H1 (cell line): ENCODE measurements around the gene FCGR3B. TPM values are rescaled to one million over a fixed set of nuclear protein-coding genes. Genes with fewer than 3 reads are reported as not detected.

Experiments used
- CTCF ChIA-PET: fragments of 300-600 bp; sonication (Branson Sonifier 250); formaldehyde crosslinking; loops from one replicate; lab custom pipeline; 2021; ENCODE audit not compliant: partially characterized antibody; lab: Charles Lee
- POLR2A ChIA-PET: fragments of 300-600 bp; sonication (Branson Sonifier 250); formaldehyde crosslinking; loops from one replicate; lab custom pipeline; 2021; ENCODE audit warnings: inconsistent platforms; ENCODE audit not compliant: partially characterized antibody; lab: Charles Lee
- DNase-seq, 2 experiments: peaks; one replicate each; pipeline versions ENCODE4 v3.0.0 to v3.0.0-alpha.2; 2010 to 2022; ENCODE audit warnings: low spot score in 2 of 2, low read depth in 1 of 2, mixed read lengths in 1 of 2
- FAIRE-seq: peaks from 2 replicates; lab custom pipeline; 2011; peaks lifted over from hg19 to GRCh38; lab: Jason Lieb, UNC
- H2AFZ ChIP-seq: 2 replicates; pipeline ENCODE4 v1.8.1; 2012; ENCODE audit warnings: low read length, inconsistent platforms
- H2AK5ac ChIP-seq: 2 replicates; pipeline ENCODE4 v1.6.1; 2013; ENCODE audit warnings: low read depth, low read length
- H2BK120ac ChIP-seq: replicated peaks from 2 replicates; pipeline ENCODE3; 2013; ENCODE audit warnings: low read depth, low read length, inconsistent platforms
- H2BK12ac ChIP-seq: 2 replicates; pipeline ENCODE4 v1.6.1; 2013; ENCODE audit warnings: low read depth, low read length
- H2BK15ac ChIP-seq: 2 replicates; pipeline ENCODE4 v1.6.1; 2013; ENCODE audit warnings: low read length
- H2BK20ac ChIP-seq: 2 replicates; pipeline ENCODE4 v1.6.1; 2013; ENCODE audit warnings: low read length
- H2BK5ac ChIP-seq: 2 replicates; pipeline ENCODE4 v1.6.1; 2013; ENCODE audit warnings: low read depth, low read length
- H3K14ac ChIP-seq: 2 replicates; pipeline ENCODE4 v1.6.1; 2013; ENCODE audit warnings: inconsistent platforms; ENCODE audit not compliant: insufficient read length
- H3K18ac ChIP-seq: 2 replicates; pipeline ENCODE4 v1.6.1; 2013; ENCODE audit warnings: low read length; ENCODE audit errors: extremely low read depth
- H3K23ac ChIP-seq: 2 replicates; pipeline ENCODE4 v1.6.1; 2013; ENCODE audit warnings: inconsistent platforms; ENCODE audit not compliant: insufficient read length
- H3K23me2 ChIP-seq: 2 replicates; pipeline ENCODE4 v1.6.1; 2013; ENCODE audit warnings: low read depth, low read length
- H3K27ac ChIP-seq: 2 replicates; pipeline ENCODE4 v1.6.1; 2011; ENCODE audit warnings: low read depth, low read length, inconsistent platforms
- H3K27me3 ChIP-seq, 4 experiments: replicated peaks in 1 of 4; 1 replicate in 1 of 4; 2 replicates in 3 of 4; pipeline versions ENCODE4 v1.6.1 to v1.8.1; 2011 to 2013; ENCODE audit warnings: low read length in 3 of 4, mild to moderate bottlenecking in 3 of 4, inconsistent platforms in 2 of 4, mixed read lengths in 2 of 4, moderate library complexity in 1 of 4; ENCODE audit not compliant: control insufficient read depth in 3 of 4, insufficient read depth in 3 of 4; ENCODE audit errors: extremely low read depth in 1 of 4
- H3K36me3 ChIP-seq, 4 experiments: 2 replicates each; pipeline versions ENCODE4 v1.6.1 to v1.8.1; 2011 to 2013; ENCODE audit warnings: mild to moderate bottlenecking in 4 of 4, low read length in 3 of 4, moderate library complexity in 2 of 4, control low read depth in 1 of 4, inconsistent platforms in 1 of 4; ENCODE audit not compliant: insufficient read depth in 4 of 4, control insufficient read depth in 2 of 4
- H3K4ac ChIP-seq: replicated peaks from 2 replicates; pipeline ENCODE3; 2013; ENCODE audit warnings: low read length, low read depth, mixed read lengths, inconsistent platforms; ENCODE audit not compliant: insufficient read length
- H3K4me1 ChIP-seq, 4 experiments: replicated peaks in 1 of 4; 1 replicate in 1 of 4; 2 replicates in 3 of 4; pipeline versions ENCODE4 v1.6.1 to v1.8.1; 2011 to 2013; ENCODE audit warnings: low read length in 3 of 4, inconsistent platforms in 2 of 4, mixed read lengths in 1 of 4; ENCODE audit not compliant: insufficient read depth in 4 of 4, control insufficient read depth in 3 of 4
- H3K4me2 ChIP-seq, 2 experiments: 2 replicates each; pipeline versions ENCODE4 v1.6.1 to v1.8.1; 2011 to 2013; ENCODE audit warnings: low read depth in 2 of 2, low read length in 2 of 2, control low read depth in 1 of 2, inconsistent platforms in 1 of 2, mild to moderate bottlenecking in 1 of 2; ENCODE audit not compliant: insufficient read depth in 1 of 2
- H3K4me3 ChIP-seq, 4 experiments: fragments of 200-600, 300-600 bp in 1 of 4; sonication (generic), shearing (Covaris generic), sonication (Bioruptor Twin) in 1 of 4; 2 replicates each; pipeline versions ENCODE4 v1.5.1 to v1.8.1; 2011 to 2016; ENCODE audit warnings: low read length in 4 of 4, low read depth in 3 of 4, control low read depth in 2 of 4, inconsistent platforms in 2 of 4, mild to moderate bottlenecking in 2 of 4, mixed read lengths in 1 of 4, moderate library complexity in 1 of 4; ENCODE audit not compliant: insufficient read depth in 2 of 4; ENCODE audit errors: extremely low read depth in 1 of 4
- H3K56ac ChIP-seq: replicated peaks from 2 replicates; pipeline ENCODE3; 2013; ENCODE audit warnings: low read depth, mild to moderate bottlenecking, mixed read lengths, low read length, inconsistent platforms; ENCODE audit not compliant: insufficient read length
- H3K79me1 ChIP-seq: 2 replicates; pipeline ENCODE4 v1.6.1; 2013; ENCODE audit warnings: low read depth, low read length, control low read depth
- H3K79me2 ChIP-seq, 2 experiments: 2 replicates each; pipeline versions ENCODE4 v1.6.1 to v1.8.1; 2012 to 2013; ENCODE audit warnings: low read length in 2 of 2, mild to moderate bottlenecking in 2 of 2, inconsistent platforms in 1 of 2; ENCODE audit not compliant: insufficient read depth in 2 of 2, control insufficient read depth in 1 of 2
- H3K9ac ChIP-seq, 4 experiments: replicated peaks in 1 of 4; 1 replicate in 1 of 4; 2 replicates in 3 of 4; pipeline versions ENCODE4 v1.6.1 to v1.8.1; 2011 to 2013; ENCODE audit warnings: low read depth in 3 of 4, low read length in 3 of 4, control low read depth in 2 of 4, mild to moderate bottlenecking in 2 of 4, moderate library complexity in 2 of 4, inconsistent platforms in 1 of 4; ENCODE audit errors: extremely low read depth in 1 of 4
- H3K9me3 ChIP-seq, 2 experiments: 2 replicates each; pipeline versions ENCODE4 v1.6.1 to v1.8.1; 2012 to 2013; ENCODE audit warnings: mild to moderate bottlenecking in 2 of 2, moderate library complexity in 2 of 2, control low read depth in 1 of 2, inconsistent platforms in 1 of 2, low read depth in 1 of 2, low read length in 1 of 2, mixed read lengths in 1 of 2; ENCODE audit not compliant: insufficient read depth in 2 of 2
- H4K20me1 ChIP-seq, 2 experiments: replicated peaks in 1 of 2; 2 replicates each; pipeline versions ENCODE3 to v1.8.1; 2011 to 2013; ENCODE audit warnings: inconsistent platforms in 2 of 2, low read length in 2 of 2, mild to moderate bottlenecking in 1 of 2; ENCODE audit not compliant: insufficient read depth in 2 of 2, control insufficient read depth in 1 of 2
- H4K5ac ChIP-seq: 2 replicates; pipeline ENCODE4 v1.6.1; 2013; ENCODE audit warnings: low read length, low read depth, mixed read lengths, inconsistent platforms; ENCODE audit not compliant: insufficient read length
- H4K8ac ChIP-seq: 2 replicates; pipeline ENCODE4 v1.8.0; 2013; ENCODE audit warnings: mild to moderate bottlenecking, moderate library complexity, low read length, inconsistent platforms; ENCODE audit not compliant: insufficient read depth; ENCODE audit errors: extremely low read depth
- H4K91ac ChIP-seq: replicated peaks from 2 replicates; pipeline ENCODE3; 2013; ENCODE audit warnings: low read length, mixed read lengths, inconsistent platforms; ENCODE audit not compliant: insufficient read length
- ATF2 ChIP-seq: IDR thresholded peaks from 2 replicates; pipeline ENCODE4 v1.6.1; 2012; ENCODE audit warnings: low read length, inconsistent platforms
- BCL11A ChIP-seq, 2 experiments: IDR thresholded peaks; one replicate each; pipeline ENCODE4 v1.6.1; 2011; ENCODE audit warnings: low read depth in 2 of 2, low read length in 2 of 2, mild to moderate bottlenecking in 2 of 2
- FOSL1 ChIP-seq: IDR thresholded peaks from 2 replicates; pipeline ENCODE4 v1.6.1; 2011; ENCODE audit warnings: mild to moderate bottlenecking, low read depth, low read length, moderate library complexity; ENCODE audit not compliant: insufficient read depth
- RBBP5 ChIP-seq: IDR thresholded peaks from 2 replicates; pipeline ENCODE4 v1.7.1; 2012; ENCODE audit warnings: low read depth, mild to moderate bottlenecking, inconsistent platforms, low read length, moderate library complexity, borderline replicate concordance
- WGBS, 2 experiments: shearing (Covaris generic) in 1 of 2; methylation state at CpG; one replicate each; pipeline versions ENCODE4 v1.1.6 to v1.1.7; 2013 to 2015; ENCODE audit warnings: low lambda C conversion rate in 2 of 2, mixed read lengths in 2 of 2, inconsistent platforms in 1 of 2, low coverage in 1 of 2, missing lambda C conversion rate in 1 of 2; ENCODE audit not compliant: insufficient replicate concordance in 2 of 2, insufficient coverage in 1 of 2, insufficient read length in 1 of 2; ENCODE audit errors: extremely low coverage in 1 of 2, missing lambda C conversion rate in 1 of 2; 5-methylcytosine and 5-hydroxymethylcytosine counted together
- polyA plus RNA-seq, 7 experiments: library from polyadenylated mRNA; depleted of rRNA in 3 of 7; stranded (reverse) in 5 of 7; unstranded in 2 of 7; fragments of >200 nt in 5 of 7; fragments of 200-250 nt in 2 of 7; gene quantifications; 1 replicate in 5 of 7; 2 replicates in 1 of 7; 4 replicates in 1 of 7; pipeline versions ENCODE4 v1.2.1 to v1.2.3, GENCODE V29; 2011 to 2013; ENCODE audit warnings: missing spikeins in 2 of 7, mixed read lengths in 2 of 7
- total RNA-seq: library from RNA; stranded (reverse); fragmentation: NEBNext Ultra II Directional; extraction: Animal tissue kit (Norgen Biotek cat#: 25700); gene quantifications from 2 replicates; pipeline ENCODE4 v1.2.1, GENCODE V29; 2021

Gene FCGR3B
- total and polyA plus RNA-seq, 2 of the 8 experiments (the other 6 are each of a cell fraction or from before 2014, with no cell fraction given), result not detected

- H4K8ac ChIP-seq, result no peak overlapping the region
- no peaks in the 10 kb centered on the region for H3K36me3 ChIP-seq
- H2BK5ac ChIP-seq, result no peak overlapping the region
- ChIA-PET POLR2A (no interaction called here), CTCF (no interaction called here)
- no peak overlapping the region for H2BK20ac ChIP-seq
- H3K18ac ChIP-seq, result no peak overlapping the region
- no peaks in the 10 kb centered on the region for H3K79me2 ChIP-seq
- H2BK15ac ChIP-seq, result no peak overlapping the region
- no peaks in the 10 kb centered on the region for H4K20me1 ChIP-seq
- H3K79me1 ChIP-seq, result no peaks in the 10 kb centered on the region
- 79% methylated on average over 5 of the region's 5 CpGs; no CpG with 5 or more reads in 1 of the 2 experiments for WGBS, 2 experiments
- no peak overlapping the region for H3K9ac ChIP-seq
- no peak overlapping the region for H2BK12ac ChIP-seq
- H3K4me3 ChIP-seq, result no peak overlapping the region
- H3K23me2 ChIP-seq, result no peaks in the 10 kb centered on the region
- FAIRE-seq, result no peak
- no peak overlapping the region for H3K23ac ChIP-seq
- H3K56ac ChIP-seq, result no peak overlapping the region
- no peak overlapping the region for H3K4ac ChIP-seq
- no peak overlapping the region for H4K5ac ChIP-seq
- H3K27me3 ChIP-seq, result no peaks in the 10 kb centered on the region
- H3K14ac ChIP-seq, result no peak overlapping the region
- H3K4me1 ChIP-seq, result no peaks in the 10 kb centered on the region; a peak in 1 of 7 replicates
- H2AK5ac ChIP-seq, result no peak overlapping the region
- TF ChIP-seq BCL11A (IDR thresholded peaks at IDR 0.05; ENCODE audit: low read depth in 2 of 2, low read length in 2 of 2) (no peak), ATF2 (no peak), FOSL1 (no peak), RBBP5 (no peak)
- no peak overlapping the region for H3K27ac ChIP-seq
- H3K9me3 ChIP-seq, result no peaks in the 10 kb centered on the region
- H3K4me2 ChIP-seq, result no peak overlapping the region
- DNase-seq, result no peak
- H2AFZ ChIP-seq, result peak overlapping the region; percentile 64
- H4K91ac ChIP-seq, result no peak overlapping the region
- no peak overlapping the region for H2BK120ac ChIP-seq
These were observed 46.1 kb upstream of the FCGR3B start for GRCh38 chr1:161676958-161677689.
